Panc1 (cell line): ENCODE data around the gene TMEM131.

Experiments used
- REST ChIP-seq, 2 experiments: IDR thresholded peaks; 2 replicates each; pipeline ENCODE4 v1.6.1; 2011 to 2012; ENCODE audit warnings: low read depth in 2 of 2, control low read depth in 1 of 2, low read length in 1 of 2, mild to moderate bottlenecking in 1 of 2, moderate library complexity in 1 of 2; ENCODE audit not compliant: insufficient read depth in 1 of 2
- TCF7L2 ChIP-seq: IDR thresholded peaks from 2 replicates; pipeline ENCODE4 v1.6.1; 2011; ENCODE audit warnings: mild to moderate bottlenecking, low read depth, low read length, inconsistent platforms
- TF ChIP-seq, protein P1 (sequence below): fragments of 450-650 bp; IDR thresholded peaks from 2 replicates; pipeline ENCODE4 v1.5.1; 2017; ENCODE audit warnings: mild to moderate bottlenecking

DNA sequence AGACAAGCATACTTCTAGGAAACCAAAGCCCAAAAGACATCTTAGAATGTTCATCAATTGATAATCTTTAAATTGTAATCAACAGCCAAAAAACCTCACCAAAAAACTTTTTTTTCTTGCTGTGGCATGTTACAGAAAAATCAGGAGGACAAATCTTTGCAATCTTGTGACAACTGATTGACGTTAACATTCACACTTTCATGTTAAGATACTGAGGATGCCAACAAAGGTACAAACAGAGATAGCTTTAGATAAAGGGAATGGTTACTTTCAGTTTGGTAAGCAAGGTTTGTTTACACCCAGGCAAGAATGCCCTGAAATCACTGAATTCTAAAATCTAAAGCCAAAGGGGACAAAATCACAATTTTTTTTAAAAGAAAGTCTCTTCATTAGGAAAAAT is 190.0 kb downstream of the TMEM131 start:
- TF ChIP-seq, protein P1, sequence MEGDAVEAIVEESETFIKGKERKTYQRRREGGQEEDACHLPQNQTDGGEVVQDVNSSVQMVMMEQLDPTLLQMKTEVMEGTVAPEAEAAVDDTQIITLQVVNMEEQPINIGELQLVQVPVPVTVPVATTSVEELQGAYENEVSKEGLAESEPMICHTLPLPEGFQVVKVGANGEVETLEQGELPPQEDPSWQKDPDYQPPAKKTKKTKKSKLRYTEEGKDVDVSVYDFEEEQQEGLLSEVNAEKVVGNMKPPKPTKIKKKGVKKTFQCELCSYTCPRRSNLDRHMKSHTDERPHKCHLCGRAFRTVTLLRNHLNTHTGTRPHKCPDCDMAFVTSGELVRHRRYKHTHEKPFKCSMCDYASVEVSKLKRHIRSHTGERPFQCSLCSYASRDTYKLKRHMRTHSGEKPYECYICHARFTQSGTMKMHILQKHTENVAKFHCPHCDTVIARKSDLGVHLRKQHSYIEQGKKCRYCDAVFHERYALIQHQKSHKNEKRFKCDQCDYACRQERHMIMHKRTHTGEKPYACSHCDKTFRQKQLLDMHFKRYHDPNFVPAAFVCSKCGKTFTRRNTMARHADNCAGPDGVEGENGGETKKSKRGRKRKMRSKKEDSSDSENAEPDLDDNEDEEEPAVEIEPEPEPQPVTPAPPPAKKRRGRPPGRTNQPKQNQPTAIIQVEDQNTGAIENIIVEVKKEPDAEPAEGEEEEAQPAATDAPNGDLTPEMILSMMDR = no peak
- TF ChIP-seq TCF7L2 = no peak
- no peak for TF ChIP-seq REST (IDR thresholded peaks at IDR 0.05; ENCODE audit: insufficient read depth in 1 of 2, low read depth in 2 of 2, low read length in 1 of 2)
